CD1c-positive myeloid dendritic cell (primary cell): Measurements from ENCODE around the gene PDCD11.
"Not testable (repeated sequence)": the region's sequence is repeated elsewhere in the genome, so short reads cannot be mapped to it uniquely, and the experiment has no call there.

Experiments
- DNase-seq: peaks from one replicate; pipeline ENCODE4 v3.0.0-alpha.2; 2016; ENCODE audit errors: extremely low spot score

The PDCD11 gene

GRCh38 chr10:103396067-103396788 lies at the start of gene PDCD11, which contains the start of gene ATP5MK:
Gene PDCD11 (plus strand): TSS chr10:103396626. CDS start chr10:103398427, 1,801 bp downstream.
Gene ATP5MK (minus strand): TSS chr10:103396475. CDS start chr10:103392457, 4,018 bp downstream.
- peak; percentile 99 for DNase-seq

- DNase-seq, result no peak
Observed at GRCh38 chr10:103350175-103350516, 46.3 kb upstream of the PDCD11 start.

- DNase-seq, result peak; percentile 77
Observed at GRCh38 chr10:103350517-103351260, 45.7 kb upstream of the PDCD11 start, which contains the start of gene PCGF6. Gene PCGF6 (minus strand): TSS chr10:103351140. CDS start chr10:103351066, 74 bp downstream.

GRCh38 chr10:103353281-103353680 lies 43.1 kb upstream of the PDCD11 start:
- DNase-seq, result no peak

- DNase-seq, result not testable (repeated sequence)
Observed at GRCh38 chr10:103354567-103354966, 41.9 kb upstream of the PDCD11 start.

GRCh38 chr10:103355906-103356599 lies 40.4 kb upstream of the PDCD11 start:
- no peak for DNase-seq

GRCh38 chr10:103359493-103359892 lies 36.9 kb upstream of the PDCD11 start:
- not testable (repeated sequence) for DNase-seq

GRCh38 chr10:103360791-103361190 lies 35.6 kb upstream of the PDCD11 start:
- DNase-seq, result not testable (repeated sequence)

GRCh38 chr10:103367379-103367781 lies 29.0 kb upstream of the PDCD11 start:
- no peak for DNase-seq

GRCh38 chr10:103367782-103368518 lies 28.5 kb upstream of the PDCD11 start, which contains the start of gene TAF5:
Gene TAF5 (plus strand): TSS chr10:103367976. CDS start chr10:103367990, 14 bp downstream.
- peak; percentile 96 for DNase-seq

- no peak for DNase-seq
Observed at GRCh38 chr10:103373544-103373943, 22.9 kb upstream of the PDCD11 start.

GRCh38 chr10:103374263-103374662 lies 22.2 kb upstream of the PDCD11 start:
- DNase-seq, result no peak

GRCh38 chr10:103382769-103383168 lies 13.7 kb upstream of the PDCD11 start:
- no peak for DNase-seq

GRCh38 chr10:103394180-103394579 lies 2.2 kb upstream of the PDCD11 start:
- DNase-seq, result no peak

- no peak for DNase-seq
Observed at GRCh38 chr10:103395754-103396066, 716 bp upstream of the PDCD11 start.

GRCh38 chr10:103396789-103397087 lies 312 bp downstream of the PDCD11 start:
- no peak for DNase-seq

GRCh38 chr10:103397191-103397825 lies 882 bp downstream of the PDCD11 start:
- DNase-seq, result no peak

GRCh38 chr10:103413564-103413963 lies 17.1 kb downstream of the PDCD11 start:
- no peak for DNase-seq

- DNase-seq, result no peak
Observed at GRCh38 chr10:103415581-103415980, 19.2 kb downstream of the PDCD11 start.

GRCh38 chr10:103416436-103417147 lies 20.2 kb downstream of the PDCD11 start:
- peak; percentile 76 for DNase-seq

GRCh38 chr10:103417148-103417469 lies 20.7 kb downstream of the PDCD11 start:
- DNase-seq, result not testable (repeated sequence)
